GM21576 (cell line): ENCODE results near the gene ARHGAP22.

Experiments
- ATAC-seq: cut with Tn5 transposase; IDR thresholded peaks from one replicate; pipeline ENCODE4 v1.9.1; 2021; ENCODE audit warnings: mild to moderate bottlenecking, moderate library complexity; ENCODE audit not compliant: unreplicated experiment

The ARHGAP22 gene

DNA sequence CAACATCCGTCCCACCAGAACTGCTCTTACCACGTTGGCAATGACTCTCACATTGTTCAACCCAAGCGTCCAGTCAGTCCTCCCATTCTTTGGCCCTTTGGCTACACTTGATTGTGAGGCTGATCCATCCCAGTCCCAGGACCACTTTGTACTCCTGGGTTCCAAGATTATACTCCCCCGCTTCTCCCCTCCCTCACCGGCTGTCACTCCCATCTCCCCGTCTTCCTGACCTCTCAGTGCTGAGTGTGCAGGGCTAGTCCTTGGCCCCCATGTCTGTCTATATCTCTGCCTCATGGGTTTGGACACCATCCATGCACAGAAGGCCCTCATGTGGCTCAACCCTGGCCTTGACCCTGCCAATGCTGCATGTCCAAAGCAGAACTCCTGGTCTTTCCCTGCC, 12.5 kb downstream of the ARHGAP22 start:
- ATAC-seq: no peak

DNA sequence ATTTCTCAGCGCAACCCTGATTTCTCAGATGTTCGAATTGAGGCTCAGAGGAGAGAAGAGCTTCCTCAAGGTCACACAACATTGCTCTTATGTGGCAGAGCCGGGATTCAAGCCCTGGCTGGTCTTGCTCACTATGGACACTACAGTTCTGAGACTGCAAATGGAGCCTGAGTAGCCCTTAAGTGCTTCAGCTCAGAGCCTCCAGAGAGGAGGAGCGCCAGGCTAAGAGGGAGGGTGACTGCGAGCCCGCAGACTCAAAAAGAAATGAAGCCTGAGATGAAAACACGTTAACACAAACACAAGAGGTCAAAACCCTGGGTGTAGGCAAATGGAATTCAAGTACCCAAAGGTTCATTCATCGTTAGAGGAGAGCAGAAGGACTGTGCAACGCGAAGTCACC, 13.9 kb downstream of the ARHGAP22 start:
- ATAC-seq: no peak

DNA sequence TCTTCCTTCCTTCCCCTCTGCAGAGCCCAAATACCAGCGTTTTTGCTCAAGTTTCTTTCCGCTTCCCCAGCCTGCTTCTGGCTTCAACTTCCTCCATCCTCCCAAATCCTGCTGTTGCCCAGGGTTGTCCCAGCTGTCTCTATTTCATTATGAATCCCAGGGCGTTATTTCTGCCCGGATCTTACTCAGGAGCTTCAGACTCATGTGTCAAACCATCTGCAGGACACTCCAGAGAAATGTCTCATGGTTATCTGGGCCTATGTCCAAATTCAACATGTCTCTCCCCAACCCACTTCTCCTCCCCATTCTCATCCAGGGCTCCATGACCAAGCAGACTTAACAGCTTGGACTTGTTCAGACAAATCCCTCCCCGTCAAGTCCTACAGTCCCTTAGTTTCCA, 15.6 kb downstream of the ARHGAP22 start:
- no peak for ATAC-seq

DNA sequence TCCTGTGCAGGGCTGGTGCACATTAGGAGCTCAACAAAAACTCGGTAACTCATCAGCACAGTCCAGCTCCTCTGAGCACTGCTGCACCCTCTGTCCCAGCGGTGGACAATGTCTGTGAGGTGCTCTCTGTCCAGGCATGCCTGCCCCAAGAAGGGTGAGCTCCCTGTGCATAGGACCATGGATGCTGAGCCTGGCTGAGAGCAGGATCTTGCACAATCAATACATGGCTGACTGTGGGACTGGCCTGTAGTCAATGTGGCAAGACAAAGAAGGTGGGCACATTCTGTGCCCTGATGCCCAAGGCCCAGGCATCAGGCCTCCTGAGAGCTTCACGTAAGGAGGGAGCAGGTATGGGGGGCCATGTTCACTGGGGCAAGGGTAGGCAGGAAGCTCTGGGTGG, 17.1 kb downstream of the ARHGAP22 start:
- no peak for ATAC-seq

DNA sequence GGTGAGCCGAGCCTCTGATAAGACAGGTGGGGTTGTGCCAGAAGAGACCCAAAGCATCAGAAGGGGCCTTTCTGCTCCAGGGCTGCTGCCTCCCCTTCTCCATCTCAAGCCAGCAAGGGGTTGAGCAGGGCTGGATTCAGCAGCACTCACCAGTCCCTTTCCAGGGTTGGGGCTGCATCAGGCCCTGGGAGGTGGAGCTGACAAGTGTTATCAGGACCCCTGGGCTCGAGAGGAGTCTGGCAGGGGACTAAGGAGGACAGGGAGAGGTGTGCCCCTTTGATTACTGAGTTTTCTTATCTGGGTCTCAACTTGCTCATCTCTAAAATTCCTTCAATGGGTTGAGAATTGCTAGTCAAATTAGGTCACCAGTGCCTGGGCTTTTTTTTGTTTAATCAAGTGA, 17.8 kb downstream of the ARHGAP22 start:
- no peak for ATAC-seq

DNA sequence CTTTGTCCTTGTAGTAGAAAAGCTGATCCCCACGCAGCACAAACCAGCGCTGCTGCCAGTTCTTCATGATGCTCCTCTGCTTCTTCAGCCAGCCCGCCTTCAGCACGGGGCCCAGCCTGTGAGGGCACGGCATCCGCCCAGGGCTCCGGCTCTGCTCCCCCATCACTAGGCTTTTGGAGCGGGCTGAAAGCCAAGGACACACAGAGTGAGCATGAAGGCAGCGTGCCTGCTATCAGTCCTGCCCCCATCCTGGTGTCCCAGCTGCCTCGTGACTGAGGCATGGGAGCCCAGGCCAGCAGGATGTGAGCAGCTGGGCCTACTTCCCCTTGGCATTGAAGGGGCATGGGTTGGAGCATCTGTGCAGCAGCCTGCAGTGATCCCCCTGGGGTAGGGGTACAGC, 21.9 kb downstream of the ARHGAP22 start:
- no peak for ATAC-seq

DNA sequence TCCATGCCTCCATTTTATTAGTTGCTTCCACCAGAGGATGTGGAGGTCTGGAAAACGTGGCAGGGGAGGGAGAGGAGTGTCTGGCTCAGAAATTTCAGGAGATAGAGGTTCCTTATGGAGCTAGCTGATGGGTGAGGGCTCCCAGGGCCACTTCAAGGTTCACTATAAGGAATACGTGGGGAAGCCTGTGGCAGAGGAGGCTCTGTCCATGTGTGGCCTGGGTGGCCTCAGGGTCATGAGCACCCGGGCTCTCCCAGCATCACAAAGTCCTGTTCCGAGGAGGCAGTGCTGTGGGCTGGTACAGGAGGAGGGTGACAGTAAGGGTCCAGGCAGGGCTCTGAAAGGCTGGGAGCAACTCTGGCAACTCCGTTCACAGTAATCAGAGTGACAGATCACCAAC, 24.6 kb downstream of the ARHGAP22 start:
- ATAC-seq: no peak

DNA sequence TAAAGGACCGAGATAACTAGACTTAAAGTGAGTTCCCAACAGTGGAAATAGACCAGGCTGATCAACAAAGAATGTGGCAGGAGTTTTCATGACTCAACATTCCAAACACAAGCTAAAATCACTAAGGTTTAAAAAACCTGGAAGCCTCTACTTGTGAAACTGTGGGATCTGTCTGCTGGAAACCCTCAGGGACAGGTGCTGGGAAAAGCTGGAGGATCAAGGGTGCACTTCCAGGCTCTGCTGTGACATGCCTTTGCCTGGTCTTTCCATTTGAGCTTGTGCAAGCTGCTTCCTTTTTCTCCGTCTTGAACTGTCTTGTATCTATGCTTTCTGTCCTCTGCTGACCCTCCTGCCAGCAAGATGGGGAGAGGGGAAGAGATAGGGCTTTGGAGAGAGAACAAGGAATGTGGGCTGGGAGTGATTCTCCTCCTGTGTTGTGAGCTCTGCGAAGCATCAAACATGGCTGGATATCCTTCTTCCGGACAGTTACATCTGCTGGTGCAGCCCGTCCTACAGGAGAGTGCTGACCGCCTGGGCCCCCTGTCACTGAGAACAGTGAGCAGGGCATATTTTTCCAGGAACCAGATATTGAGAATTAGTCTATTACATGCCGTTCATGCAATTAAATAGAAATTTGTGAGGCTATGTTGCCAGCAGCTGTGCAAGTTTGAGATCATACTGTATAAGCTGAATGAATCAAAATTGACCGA, 25.5 kb downstream of the ARHGAP22 start:
- ATAC-seq: no peak

DNA sequence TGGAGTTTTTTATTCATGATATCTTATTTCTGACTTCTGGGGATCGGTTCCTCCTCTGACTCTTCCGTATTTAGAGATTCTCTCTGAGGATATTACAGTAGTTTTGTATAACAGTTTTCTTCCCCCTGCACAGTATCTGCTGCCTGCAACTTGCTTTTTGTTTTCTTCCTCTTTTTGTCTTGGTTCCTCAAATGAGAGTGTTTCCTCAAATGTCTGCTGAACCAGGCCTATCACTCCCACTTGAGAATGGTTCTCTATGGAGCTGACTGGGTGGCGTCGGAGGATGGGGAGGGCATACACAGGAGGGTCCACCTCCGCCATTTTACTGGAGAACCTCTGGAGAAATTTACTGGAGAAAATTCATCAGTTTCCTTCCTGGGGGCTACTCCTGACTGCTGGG, 27.7 kb downstream of the ARHGAP22 start:
- no peak for ATAC-seq

DNA sequence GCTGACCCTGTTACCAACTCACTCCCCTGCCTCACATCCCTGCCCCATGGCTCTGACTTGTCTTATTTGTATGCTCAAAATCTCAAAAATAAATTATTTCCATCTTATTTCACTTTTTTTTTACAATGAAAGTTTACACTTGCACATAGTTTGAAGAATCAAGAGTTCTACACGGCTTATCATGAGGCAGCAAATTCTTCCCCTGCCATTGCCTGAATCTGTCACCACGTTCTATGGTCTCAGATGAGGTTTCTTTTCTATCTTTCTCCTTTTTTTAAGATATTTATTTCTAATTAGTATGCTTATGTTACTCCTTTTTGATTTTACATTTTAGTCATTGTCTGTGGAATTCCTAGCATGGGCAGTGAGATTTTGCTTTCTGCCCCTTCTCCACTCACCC, 28.4 kb downstream of the ARHGAP22 start:
- no peak for ATAC-seq

DNA sequence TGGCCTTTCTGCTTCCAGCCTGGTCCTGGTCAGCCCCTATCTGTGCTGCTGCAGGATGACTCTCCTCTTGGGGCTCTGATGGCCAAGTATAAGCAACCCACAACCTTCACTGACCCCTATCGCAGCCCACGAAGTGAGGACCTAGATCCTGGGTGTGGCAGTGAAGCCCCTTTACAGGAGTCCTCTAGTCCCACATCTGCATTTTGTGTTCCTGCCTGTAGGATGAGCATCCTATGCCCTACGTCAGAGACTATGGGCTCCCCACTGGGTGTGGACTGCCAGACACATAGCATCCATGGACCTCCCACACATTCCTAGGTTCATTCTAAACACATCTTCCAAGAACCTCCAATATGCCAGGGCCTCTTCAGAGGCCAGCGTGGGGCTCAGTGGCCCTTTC, 29.0 kb downstream of the ARHGAP22 start:
- no peak for ATAC-seq

DNA sequence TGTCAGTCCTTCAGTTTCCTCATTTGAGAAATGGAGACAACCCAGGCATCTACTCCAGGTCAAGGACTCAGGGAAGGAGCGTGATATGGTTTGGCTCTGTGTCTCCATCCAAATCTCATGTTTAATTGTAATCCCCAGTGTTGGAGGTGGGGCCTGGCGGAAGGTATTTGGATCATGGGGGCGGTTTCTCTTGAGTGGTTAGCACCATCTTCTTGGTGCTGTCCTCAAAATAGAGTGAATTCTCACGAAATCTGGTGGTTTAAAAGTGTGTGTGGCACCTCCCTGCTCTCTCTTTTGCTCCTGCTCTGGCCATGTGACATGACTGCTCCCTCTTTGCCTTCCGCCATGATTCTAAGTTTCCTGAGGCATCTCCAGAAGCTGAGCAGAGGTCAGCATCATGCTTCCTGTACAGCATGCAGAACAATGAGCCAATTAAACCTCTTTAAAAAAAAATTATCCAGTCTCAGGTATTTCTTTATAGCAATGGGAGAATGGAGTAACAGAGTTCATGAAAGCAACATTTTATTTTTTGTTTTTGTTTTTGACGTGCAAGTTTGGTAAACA, 30.0 kb downstream of the ARHGAP22 start:
- no peak for ATAC-seq

DNA sequence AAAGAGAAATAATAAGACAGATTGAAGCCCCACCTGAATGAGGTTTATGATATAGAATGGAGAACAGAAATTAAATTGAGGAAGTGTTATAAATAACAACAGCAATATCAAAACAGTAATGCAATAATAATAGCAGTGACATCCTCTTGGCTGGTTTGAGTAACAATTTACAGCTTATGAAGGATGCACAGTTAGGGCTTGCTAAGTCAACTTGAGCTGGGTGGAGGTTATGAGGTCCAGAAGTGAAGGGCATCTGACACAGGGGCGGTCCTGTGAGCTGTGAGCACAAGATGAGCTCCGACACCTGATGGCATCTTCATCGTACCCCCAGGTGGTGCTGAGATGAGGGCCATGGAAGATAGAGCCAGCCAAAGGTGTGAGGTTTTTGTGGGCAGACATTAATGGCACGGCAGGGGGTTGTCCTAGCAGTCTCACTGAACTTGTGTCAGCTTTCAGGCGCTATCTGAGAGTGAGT, 30.5 kb downstream of the ARHGAP22 start:
- ATAC-seq: no peak

DNA sequence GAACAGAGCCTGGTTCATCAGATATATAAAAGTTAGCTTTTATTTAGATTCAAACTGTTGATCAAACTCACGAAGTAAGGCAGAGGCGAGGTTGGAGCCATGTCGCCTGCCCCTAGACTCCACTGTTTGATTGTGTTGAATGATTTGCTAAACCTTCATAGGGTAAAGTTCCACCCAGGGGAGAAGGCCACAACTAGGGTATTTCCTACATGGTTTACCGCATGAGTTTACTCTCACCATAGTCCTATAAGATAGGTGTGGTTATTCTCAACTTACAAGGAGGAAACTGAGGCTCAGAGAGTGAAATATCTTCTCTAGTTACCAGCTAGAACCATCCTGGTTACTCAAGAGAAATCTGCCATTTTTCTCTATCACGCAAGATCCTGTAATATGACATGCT, 31.8 kb downstream of the ARHGAP22 start:
- ATAC-seq: no peak

DNA sequence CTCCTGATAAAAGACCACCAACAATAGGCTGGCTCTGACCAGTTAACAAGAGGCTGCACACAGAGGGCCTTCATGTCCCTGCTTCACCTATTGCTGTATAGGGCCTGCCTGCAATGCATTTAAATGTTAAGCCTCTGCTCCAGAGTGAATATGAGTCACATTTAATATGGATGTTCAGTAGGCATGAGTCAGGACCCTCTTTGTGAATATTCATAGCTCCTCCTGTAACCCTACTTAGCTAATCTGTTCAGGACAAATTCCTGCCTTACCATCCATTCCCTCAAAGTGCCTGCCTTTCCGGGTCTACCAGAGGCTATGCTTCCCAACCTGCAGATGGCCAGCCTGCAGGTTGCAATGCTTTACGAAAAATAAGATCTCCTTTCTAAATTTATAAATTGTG, 32.5 kb downstream of the ARHGAP22 start:
- ATAC-seq: no peak

DNA sequence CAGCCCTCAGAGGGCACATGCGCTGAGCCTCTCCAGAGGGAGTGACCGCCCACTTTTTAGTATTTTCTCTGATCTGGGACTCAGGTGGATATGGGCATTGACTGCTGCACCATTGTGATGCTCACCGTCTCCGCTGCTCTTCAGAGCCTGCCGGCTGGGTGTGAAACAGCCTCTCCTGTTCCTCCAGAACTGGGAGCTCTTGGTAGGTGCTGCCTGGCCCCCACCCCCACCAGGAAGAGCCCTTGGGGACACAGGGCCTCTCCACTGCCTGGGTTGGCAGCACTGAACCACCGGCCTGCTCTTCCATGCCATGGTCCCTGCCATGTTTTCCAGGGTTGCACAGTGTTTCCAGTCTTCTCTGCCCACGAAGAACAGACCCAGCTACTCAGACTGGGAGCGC, 36.3 kb downstream of the ARHGAP22 start:
- no peak for ATAC-seq

DNA sequence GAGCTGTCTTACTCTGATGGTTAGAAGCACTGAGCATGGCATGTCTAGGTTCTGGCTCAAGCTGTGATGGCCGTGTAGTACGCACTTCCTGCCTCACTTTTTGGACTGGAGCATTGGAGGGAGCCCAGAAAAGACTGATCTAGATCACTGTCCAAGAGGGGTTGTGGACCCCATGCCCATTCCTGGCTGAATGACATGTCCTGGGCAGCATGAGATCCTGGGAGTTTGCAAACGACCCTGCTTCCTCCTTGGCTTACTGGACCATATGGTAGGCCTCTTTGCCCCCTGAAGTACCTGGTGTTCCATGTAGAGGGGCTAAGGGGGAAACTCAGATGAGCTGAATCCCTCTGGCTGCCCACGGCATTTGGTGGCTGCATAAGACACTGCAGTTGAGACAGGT, 36.7 kb downstream of the ARHGAP22 start:
- ATAC-seq: no peak

DNA sequence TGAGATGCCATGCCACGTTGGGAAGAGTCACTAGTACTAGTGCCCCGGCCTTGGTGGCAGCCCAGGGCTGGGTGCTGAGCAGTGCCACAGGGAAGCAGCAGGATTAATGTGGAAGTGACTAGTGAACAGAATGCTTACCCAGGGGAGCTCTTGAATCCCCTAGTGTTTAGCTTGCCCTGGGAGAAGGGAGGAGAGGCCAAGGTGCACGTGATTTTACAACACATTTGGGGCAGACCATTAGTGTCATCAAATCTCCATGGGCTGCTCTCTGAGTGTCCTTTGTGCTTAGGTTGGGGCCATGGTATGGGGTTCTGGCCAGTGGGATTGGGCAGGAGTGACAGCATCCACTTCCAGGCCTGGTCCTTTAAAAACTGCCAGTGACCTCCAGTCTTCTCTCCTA, 37.5 kb downstream of the ARHGAP22 start:
- no peak for ATAC-seq

DNA sequence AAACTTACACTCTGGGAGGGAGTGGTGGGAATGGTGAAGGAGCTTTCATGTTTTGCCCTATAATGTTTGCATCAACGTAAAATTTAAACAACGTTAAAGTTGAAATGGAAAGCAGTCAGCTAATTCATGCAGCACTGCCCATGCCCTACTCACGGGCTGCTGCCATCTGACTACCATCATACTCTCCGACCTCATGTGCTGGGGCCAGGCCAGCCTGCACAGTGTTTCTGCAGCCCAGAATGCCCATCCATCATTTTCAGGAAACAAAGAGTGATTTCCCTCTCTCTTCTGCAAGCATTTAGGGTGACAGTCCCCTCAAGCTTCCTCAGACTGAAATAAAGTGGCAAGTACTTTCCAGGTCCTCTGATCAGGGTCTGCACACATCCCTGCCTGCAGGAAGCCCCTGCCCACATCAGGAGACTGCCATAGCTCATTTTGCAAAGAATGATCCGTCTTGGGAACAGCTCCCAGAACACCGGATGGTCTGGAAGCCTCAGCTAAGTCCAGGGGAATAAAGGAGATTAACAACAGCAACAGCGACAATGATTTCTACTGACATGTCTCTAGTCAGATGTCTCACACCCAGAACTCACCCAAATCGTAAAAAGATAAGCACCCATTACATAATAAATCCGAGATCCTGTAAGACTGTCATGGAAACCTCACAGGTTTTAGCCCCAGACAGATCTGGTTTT, 40.3 kb downstream of the ARHGAP22 start:
- ATAC-seq: no peak

DNA sequence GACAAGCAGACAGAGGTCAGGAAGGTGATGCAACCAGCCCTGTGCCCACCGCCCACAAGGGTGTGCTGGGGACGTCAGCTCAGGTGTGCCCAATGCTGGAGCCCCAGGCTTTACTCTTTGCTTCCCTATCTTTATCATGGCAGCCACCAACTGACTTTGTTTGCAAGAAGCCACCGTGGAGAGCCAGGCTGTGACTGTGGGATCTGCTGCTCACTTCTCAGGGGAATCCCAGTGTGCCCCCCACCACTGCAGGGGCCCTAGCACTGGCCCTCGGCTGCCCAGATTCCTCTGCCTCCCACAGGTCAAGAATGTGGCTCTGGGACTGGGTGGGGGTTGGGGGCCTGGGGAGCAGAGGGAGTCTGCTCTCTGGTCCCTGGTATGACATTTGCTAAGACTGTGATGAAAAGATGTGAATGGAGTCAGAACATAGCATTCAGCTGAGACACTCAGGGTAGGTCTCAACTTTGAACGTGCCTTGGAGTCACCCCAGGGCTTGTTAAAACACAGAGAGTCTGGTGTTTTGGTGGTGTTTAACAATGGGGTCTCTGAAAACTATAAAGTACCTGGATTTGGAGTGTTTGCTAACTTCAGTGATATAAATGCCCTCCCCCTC, 47.3 kb downstream of the ARHGAP22 start:
- ATAC-seq: no peak

DNA sequence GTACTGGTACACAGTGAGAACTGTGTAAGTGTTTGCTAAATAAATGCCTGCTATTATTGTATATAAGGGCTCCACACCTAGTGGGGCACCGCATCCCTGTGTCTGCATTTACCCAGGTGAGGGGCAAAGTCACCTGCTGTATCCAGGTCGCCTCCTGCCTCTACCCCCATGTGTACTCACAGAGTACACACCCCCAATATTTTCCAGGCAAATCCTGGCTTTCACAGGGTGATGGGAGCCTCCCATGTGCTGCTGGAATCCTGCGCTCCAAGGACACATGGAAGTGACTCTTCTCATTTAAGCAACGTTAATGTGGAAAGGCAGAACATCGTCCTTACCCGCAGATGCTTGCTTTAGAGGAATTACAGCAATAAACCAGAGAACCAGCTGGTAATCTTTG, 48.2 kb downstream of the ARHGAP22 start:
- ATAC-seq: no peak

DNA sequence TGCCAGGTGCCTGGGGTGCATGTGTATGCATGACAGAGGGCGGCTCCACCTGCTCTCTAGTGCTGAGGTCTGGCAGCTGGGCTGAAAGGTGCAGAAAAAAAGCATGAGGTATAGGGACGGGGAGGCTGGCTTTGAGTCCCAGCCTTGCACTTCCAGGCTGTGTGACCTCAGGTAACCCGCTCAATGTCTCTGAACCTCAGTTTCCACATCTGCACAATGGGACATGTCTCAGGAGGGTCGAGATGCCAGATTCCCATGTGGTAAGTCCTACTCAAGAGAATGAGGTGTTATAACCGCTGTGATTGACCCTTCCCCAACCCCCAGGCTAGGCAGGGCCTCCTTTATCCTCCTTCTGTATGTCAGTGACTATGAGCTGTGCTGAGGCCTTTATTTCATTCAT, 48.8 kb downstream of the ARHGAP22 start:
- ATAC-seq: no peak
